WTC11 (cell line): ENCODE measurements around the gene PCAT6. TPM values are rescaled to one million over a fixed set of nuclear protein-coding genes. Genes with fewer than 3 reads are reported as not detected.

Source experiments
- ATAC-seq: fragments of 200-7000 bp; cut with Tn5 transposase; 2 replicates; pipeline ENCODE4 v1.10.0; 2021; ENCODE audit warnings: mild to moderate bottlenecking, moderate library complexity
- CTCF ChIA-PET: fragments of 300-600 bp; sonication (Branson Sonifier 250); formaldehyde crosslinking; loops from one replicate; lab custom pipeline; 2021; ENCODE audit warnings: antibody characterized with exemption; lab: Charles Lee
- POLR2A ChIA-PET: fragments of 350-600 bp; sonication (Branson Sonifier 250); formaldehyde crosslinking; loops from one replicate; lab custom pipeline; 2021; ENCODE audit warnings: antibody characterized with exemption; lab: Charles Lee
- DNase-seq: peaks from one replicate; pipeline ENCODE4 v3.0.0; 2021; ENCODE audit warnings: low spot score
- H3K27ac Mint-ChIP-seq: 2 replicates; pipeline ENCODE4 v1.8.0; 2021; ENCODE audit warnings: mixed read lengths
- H3K27me3 Mint-ChIP-seq: 2 replicates; pipeline ENCODE4 v1.8.0; 2021; ENCODE audit warnings: low read depth, mild to moderate bottlenecking, moderate library complexity, mixed read lengths
- H3K36me3 Mint-ChIP-seq: 2 replicates; pipeline ENCODE4 v1.8.0; 2021; ENCODE audit warnings: mixed read lengths
- H3K4me1 Mint-ChIP-seq: 2 replicates; pipeline ENCODE4 v1.8.0; 2022; ENCODE audit warnings: mixed read lengths
- H3K4me3 Mint-ChIP-seq: 2 replicates; pipeline ENCODE4 v1.8.0; 2021; ENCODE audit warnings: mild to moderate bottlenecking, moderate library complexity, mixed read lengths
- H3K9me3 Mint-ChIP-seq: 2 replicates; pipeline ENCODE4 v1.8.0; 2021; ENCODE audit warnings: mixed read lengths
- ARID4B ChIP-seq: sonication (generic); formaldehyde crosslinking; IDR thresholded peaks from 2 replicates; pipeline ENCODE4 v1.8.0; 2023; ENCODE audit warnings: missing genetic modification reagents, mild to moderate bottlenecking, borderline replicate concordance
- CREM ChIP-seq: sonication (generic); formaldehyde crosslinking; IDR thresholded peaks from 2 replicates; pipeline ENCODE4 v1.8.1; 2022; ENCODE audit warnings: mild to moderate bottlenecking, missing genetic modification reagents, moderate library complexity
- FOXJ3 ChIP-seq: sonication (generic); formaldehyde crosslinking; IDR thresholded peaks from 2 replicates; pipeline ENCODE4 v1.9.0; 2021; ENCODE audit warnings: missing genetic modification reagents, mild to moderate bottlenecking, borderline replicate concordance
- FOXP1 ChIP-seq: sonication (generic); formaldehyde crosslinking; IDR thresholded peaks from 2 replicates; pipeline ENCODE4 v1.8.0; 2022; ENCODE audit warnings: missing genetic modification reagents, mild to moderate bottlenecking, moderate library complexity, borderline replicate concordance
- IRF2 ChIP-seq: sonication (generic); formaldehyde crosslinking; IDR thresholded peaks from 2 replicates; pipeline ENCODE4 v1.8.0; 2022; ENCODE audit warnings: low read depth, missing genetic modification reagents, borderline replicate concordance
- SMAD4 ChIP-seq: sonication (generic); formaldehyde crosslinking; IDR thresholded peaks from 2 replicates; pipeline ENCODE4 v1.8.0; 2022; ENCODE audit warnings: mild to moderate bottlenecking, missing genetic modification reagents
- total RNA-seq: library from RNA; stranded (reverse); gene quantifications from 3 replicates; pipeline ENCODE4 v1.2.3, GENCODE V29; 2021
- TF ChIP-seq, protein P1 (sequence below): fragments of 200-600 bp; IDR thresholded peaks from 2 replicates; pipeline ENCODE4 v1.8.0; 2022; ENCODE audit warnings: antibody characterized with exemption
- TF ChIP-seq, protein P2 (sequence below): sonication (generic); formaldehyde crosslinking; IDR thresholded peaks from 2 replicates; pipeline ENCODE4 v1.8.0; 2023; ENCODE audit warnings: mild to moderate bottlenecking, missing genetic modification reagents

Gene PCAT6
- total RNA-seq, 1 experiment from 2014 or later = 11.7 TPM

DNA sequence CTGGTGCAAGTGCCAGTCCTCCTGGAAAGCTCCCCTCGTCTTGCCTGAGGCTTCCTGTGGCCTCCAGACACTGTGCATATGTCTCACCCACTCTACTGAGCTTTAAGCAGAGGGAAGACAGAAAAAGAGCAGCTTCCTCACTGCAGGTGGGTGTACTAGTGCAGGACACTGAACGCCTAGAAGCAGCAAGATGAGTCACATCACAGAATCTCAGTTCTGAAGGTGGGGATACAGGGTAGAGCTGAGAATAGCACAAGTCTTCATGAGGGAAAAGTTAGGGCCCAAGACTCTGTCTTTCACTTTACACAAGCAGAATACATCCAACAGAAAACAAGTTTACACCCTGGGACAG lies 37.4 kb downstream of the PCAT6 start (continued):
- TF ChIP-seq, protein P1, sequence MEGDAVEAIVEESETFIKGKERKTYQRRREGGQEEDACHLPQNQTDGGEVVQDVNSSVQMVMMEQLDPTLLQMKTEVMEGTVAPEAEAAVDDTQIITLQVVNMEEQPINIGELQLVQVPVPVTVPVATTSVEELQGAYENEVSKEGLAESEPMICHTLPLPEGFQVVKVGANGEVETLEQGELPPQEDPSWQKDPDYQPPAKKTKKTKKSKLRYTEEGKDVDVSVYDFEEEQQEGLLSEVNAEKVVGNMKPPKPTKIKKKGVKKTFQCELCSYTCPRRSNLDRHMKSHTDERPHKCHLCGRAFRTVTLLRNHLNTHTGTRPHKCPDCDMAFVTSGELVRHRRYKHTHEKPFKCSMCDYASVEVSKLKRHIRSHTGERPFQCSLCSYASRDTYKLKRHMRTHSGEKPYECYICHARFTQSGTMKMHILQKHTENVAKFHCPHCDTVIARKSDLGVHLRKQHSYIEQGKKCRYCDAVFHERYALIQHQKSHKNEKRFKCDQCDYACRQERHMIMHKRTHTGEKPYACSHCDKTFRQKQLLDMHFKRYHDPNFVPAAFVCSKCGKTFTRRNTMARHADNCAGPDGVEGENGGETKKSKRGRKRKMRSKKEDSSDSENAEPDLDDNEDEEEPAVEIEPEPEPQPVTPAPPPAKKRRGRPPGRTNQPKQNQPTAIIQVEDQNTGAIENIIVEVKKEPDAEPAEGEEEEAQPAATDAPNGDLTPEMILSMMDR = no peak
- TF ChIP-seq, protein P2, sequence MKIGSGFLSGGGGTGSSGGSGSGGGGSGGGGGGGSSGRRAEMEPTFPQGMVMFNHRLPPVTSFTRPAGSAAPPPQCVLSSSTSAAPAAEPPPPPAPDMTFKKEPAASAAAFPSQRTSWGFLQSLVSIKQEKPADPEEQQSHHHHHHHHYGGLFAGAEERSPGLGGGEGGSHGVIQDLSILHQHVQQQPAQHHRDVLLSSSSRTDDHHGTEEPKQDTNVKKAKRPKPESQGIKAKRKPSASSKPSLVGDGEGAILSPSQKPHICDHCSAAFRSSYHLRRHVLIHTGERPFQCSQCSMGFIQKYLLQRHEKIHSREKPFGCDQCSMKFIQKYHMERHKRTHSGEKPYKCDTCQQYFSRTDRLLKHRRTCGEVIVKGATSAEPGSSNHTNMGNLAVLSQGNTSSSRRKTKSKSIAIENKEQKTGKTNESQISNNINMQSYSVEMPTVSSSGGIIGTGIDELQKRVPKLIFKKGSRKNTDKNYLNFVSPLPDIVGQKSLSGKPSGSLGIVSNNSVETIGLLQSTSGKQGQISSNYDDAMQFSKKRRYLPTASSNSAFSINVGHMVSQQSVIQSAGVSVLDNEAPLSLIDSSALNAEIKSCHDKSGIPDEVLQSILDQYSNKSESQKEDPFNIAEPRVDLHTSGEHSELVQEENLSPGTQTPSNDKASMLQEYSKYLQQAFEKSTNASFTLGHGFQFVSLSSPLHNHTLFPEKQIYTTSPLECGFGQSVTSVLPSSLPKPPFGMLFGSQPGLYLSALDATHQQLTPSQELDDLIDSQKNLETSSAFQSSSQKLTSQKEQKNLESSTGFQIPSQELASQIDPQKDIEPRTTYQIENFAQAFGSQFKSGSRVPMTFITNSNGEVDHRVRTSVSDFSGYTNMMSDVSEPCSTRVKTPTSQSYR (CRISPR knock-in tag) = no peak
- no peak for TF ChIP-seq CREM (CRISPR knock-in tag)
- TF ChIP-seq SMAD4 = no peak
- TF ChIP-seq FOXP1 = no peak
- TF ChIP-seq IRF2 (CRISPR knock-in tag) = no peak

GRCh38 chr1:202850593-202851362 lies 40.0 kb downstream of the PCAT6 start:
- TF ChIP-seq, protein P1 = no peak
- TF ChIP-seq ARID4B (CRISPR knock-in tag) = no peak
- ChIA-PET CTCF (interaction anchor here (0.7 to 1.9 kb wide), 3 partner anchors 10 to 1021 kb away, joined by 5 to 8 read pairs (median 5); no protein-coding TSS in a partner anchor), POLR2A (interaction anchor here (0.6 kb wide), 2 partner anchors 37 to 93 kb away, joined by 4 read pairs; no protein-coding TSS in a partner anchor)
- Mint-ChIP-seq H3K27ac (no peak overlapping the region), H3K36me3 (peaks cover 18% of the 10 kb centered on the region), H3K4me3 (no peak overlapping the region), H3K4me1 (peaks cover 5% of the 10 kb centered on the region; the same call in 1 of the 2 replicates), H3K9me3 (no peaks in the 10 kb centered on the region), H3K27me3 (no peaks in the 10 kb centered on the region)
- no peak for ATAC-seq
- DNase-seq = no peak

- Mint-ChIP-seq H3K36me3 (peaks cover 34% of the 10 kb centered on the region), H3K27me3 (no peaks in the 10 kb centered on the region), H3K4me1 (0 out of 2 replicates have a peak, but pooled peaks cover 4% of the 10 kb centered on the region), H3K4me3 (no peak overlapping the region), H3K27ac (peak overlapping the region; percentile 81; the same call in 1 of the 2 replicates), H3K9me3 (no peaks in the 10 kb centered on the region)
- DNase-seq (peak; percentile 70), ATAC-seq (peak; percentile 96)
- ChIA-PET POLR2A (interaction anchor here (0.6 kb wide), 1 partner anchor 15 kb away, joined by 3 read pairs; no protein-coding TSS in a partner anchor), CTCF (interaction anchor here (1.6 to 1.9 kb wide), 3 partner anchors 8 to 34 kb away, joined by 3 to 8 read pairs (median 5); no protein-coding TSS in a partner anchor)
- TF ChIP-seq, protein P1 = peak; percentile 10; the same call in 1 of the 2 replicates
- TF ChIP-seq FOXJ3 = no peak
These were observed 41.6 kb downstream of the PCAT6 start for GRCh38 chr1:202852163-202852904.
